DMS 273 (cell line): ENCODE data around the gene PTTG1IP2.

ENCODE experiments used
- DNase-seq: peaks from one replicate; lab custom pipeline; 2025; ENCODE audit not compliant: unreplicated experiment; lab: John Stamatoyannopoulos, UW

PTTG1IP2 gene

GRCh38 chr7:90552521-90552920 lies 83.1 kb downstream of the PTTG1IP2 start:
- peak; percentile 23 for DNase-seq

GRCh38 chr7:90560730-90561129 lies 91.3 kb downstream of the PTTG1IP2 start:
- DNase-seq, result no peak
